Stimulated activated CD4-positive, alpha-beta T cell treated with anti-CD3 and anti-CD28 coated beads, Interleukin-4, amount 100 ng/mL, for 4 hours (primary cell): Measurements from ENCODE around the gene ELF4.

ENCODE experiments used
- DNase-seq, 2 experiments: peaks; one replicate each; pipeline ENCODE4 v3.0.0-alpha.2; 2020

The ELF4 gene

GRCh38 chrX:130111220-130112154 lies 1.2 kb upstream of the ELF4 start:
- no peak for DNase-seq

GRCh38 chrX:130109429-130110378 lies 593 bp downstream of the ELF4 start:
- no peak for DNase-seq

- peak in 1 of 2 experiments; percentile 25 for DNase-seq
Measured at GRCh38 chrX:130108647-130109428, 1.5 kb downstream of the ELF4 start.

GRCh38 chrX:130106071-130106470 lies 4.2 kb downstream of the ELF4 start:
- DNase-seq: no peak

- no peak for DNase-seq
Measured at GRCh38 chrX:130105244-130105643, 5.1 kb downstream of the ELF4 start.

- DNase-seq: no peak
Measured at GRCh38 chrX:130103605-130104004, 6.7 kb downstream of the ELF4 start.

GRCh38 chrX:130100180-130100579 lies 10.1 kb downstream of the ELF4 start:
- DNase-seq: no peak

- DNase-seq: no peak
Measured at GRCh38 chrX:130098210-130098552, 12.1 kb downstream of the ELF4 start.

GRCh38 chrX:130097507-130098209 lies 12.6 kb downstream of the ELF4 start:
- no peak for DNase-seq

GRCh38 chrX:130095249-130096030 lies 14.9 kb downstream of the ELF4 start:
- DNase-seq: no peak

GRCh38 chrX:130094696-130095095 lies 15.6 kb downstream of the ELF4 start:
- DNase-seq: no peak

GRCh38 chrX:130093271-130093670 lies 17.0 kb downstream of the ELF4 start:
- DNase-seq: no peak

GRCh38 chrX:130091980-130092522 lies 18.2 kb downstream of the ELF4 start:
- peak; percentile 60 to 76 for DNase-seq

- DNase-seq: no peak
Measured at GRCh38 chrX:130090364-130090763, 19.9 kb downstream of the ELF4 start.

- DNase-seq: peak; percentile 39 to 58
Measured at GRCh38 chrX:130086447-130087206, 23.7 kb downstream of the ELF4 start.

- DNase-seq: no peak
Measured at GRCh38 chrX:130085551-130086446, 24.5 kb downstream of the ELF4 start.

- DNase-seq: no peak
Measured at GRCh38 chrX:130084631-130085237, 25.6 kb downstream of the ELF4 start.

GRCh38 chrX:130083656-130084382 lies 26.5 kb downstream of the ELF4 start:
- no peak for DNase-seq
